Measurements from ENCODE around the gene RAB11FIP4.

Gene RAB11FIP4

DNA sequence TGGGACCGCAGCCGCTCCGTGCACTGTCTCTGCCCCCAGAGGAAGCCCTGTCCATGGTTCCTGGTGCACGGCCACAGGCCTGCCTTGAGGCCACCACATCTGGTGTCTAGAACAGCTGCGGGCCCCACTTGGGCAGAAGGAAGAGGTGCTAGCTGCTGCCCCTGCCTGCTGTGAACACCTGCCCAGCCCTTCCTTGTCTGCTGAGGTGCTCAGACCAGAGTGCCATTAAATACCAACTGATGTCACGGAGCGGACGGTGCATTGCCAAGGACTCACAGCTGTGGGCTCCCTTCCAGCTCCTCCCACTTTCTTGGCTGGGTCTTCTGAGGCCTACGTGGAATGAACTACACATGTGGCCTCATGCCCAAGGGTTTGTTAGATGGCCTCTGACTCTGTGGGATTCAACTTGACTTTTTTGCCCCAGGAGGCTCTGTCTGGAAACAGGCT, 146.1 kb downstream of the RAB11FIP4 start:
- no peak for DNase-seq (ENCODE audit: extremely low read depth, low read depth)
- TF ChIP-seq, protein P1, sequence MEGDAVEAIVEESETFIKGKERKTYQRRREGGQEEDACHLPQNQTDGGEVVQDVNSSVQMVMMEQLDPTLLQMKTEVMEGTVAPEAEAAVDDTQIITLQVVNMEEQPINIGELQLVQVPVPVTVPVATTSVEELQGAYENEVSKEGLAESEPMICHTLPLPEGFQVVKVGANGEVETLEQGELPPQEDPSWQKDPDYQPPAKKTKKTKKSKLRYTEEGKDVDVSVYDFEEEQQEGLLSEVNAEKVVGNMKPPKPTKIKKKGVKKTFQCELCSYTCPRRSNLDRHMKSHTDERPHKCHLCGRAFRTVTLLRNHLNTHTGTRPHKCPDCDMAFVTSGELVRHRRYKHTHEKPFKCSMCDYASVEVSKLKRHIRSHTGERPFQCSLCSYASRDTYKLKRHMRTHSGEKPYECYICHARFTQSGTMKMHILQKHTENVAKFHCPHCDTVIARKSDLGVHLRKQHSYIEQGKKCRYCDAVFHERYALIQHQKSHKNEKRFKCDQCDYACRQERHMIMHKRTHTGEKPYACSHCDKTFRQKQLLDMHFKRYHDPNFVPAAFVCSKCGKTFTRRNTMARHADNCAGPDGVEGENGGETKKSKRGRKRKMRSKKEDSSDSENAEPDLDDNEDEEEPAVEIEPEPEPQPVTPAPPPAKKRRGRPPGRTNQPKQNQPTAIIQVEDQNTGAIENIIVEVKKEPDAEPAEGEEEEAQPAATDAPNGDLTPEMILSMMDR (IDR thresholded peaks at IDR 0.05; ENCODE audit: low read depth, low read length): no peak

DNA sequence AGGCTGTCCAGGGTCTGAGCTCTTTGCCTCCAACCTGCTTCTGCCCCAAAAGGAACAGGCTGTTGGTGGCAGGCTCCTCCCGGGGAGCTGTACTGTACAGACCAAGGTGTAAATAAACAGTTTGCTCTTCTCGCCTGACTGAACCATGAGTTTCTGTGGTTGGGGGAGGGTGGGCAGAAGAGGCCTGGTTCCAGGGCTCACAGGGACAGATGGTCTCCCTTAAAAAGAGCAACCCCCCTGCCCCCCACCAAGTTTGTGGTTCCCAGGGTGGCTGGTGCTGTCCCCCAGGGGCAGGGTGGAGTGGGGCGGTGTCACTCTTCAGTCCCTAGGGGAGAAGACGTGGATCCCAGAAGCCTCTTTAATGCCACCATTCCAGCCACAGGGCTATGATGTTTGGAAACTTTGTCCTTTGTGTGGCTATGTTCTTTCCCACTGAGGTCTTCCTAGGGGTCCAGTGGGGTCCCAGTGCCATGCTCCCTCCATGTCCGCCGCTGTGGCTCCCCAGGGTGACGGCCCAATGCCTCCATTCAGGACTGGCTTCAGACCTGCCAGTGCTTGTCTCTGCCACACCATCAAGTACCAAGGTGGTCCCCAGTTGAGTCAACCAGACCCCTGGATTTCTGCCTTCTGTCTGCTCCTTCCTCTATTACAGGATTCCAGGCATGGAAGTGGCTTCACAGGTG, 146.7 kb downstream of the RAB11FIP4 start:
- DNase-seq (ENCODE audit: extremely low read depth, low read depth): no peak
- TF ChIP-seq, protein P1 (IDR thresholded peaks at IDR 0.05; ENCODE audit: low read depth, low read length): no peak

DNA sequence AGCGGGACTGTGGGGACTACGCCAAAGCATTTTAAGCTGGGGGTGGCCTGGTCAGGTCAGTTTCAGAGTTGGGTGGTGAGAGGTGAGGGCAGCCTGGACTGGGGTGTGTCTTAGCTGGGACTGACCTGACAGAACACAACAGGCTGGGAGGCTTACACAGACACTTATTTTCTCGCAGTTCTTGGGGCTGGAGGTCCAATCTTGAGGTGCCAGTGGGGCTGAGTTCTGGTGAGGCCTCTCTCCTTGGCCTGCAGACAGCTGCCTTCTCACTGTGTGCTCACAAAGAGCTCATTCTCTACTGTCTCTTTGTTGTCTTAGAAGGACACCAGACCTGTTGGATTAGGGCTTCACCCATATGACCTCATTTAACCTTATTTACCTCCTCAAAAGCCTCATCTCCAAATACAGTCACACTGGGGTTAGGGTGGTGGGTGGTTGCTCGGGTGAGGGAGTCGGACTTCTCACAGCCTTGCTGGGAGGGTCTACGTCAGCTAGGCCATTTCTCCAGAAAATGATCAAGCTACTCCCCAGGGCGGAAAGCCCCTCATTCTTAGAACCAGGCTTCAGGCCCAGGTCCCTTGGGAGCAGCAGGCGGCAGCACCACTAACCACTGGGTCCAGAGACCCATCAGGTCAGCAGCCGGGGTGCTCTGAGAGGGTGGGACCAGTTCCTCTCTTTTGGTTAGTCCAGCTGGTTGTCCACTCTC, 149.3 kb downstream of the RAB11FIP4 start:
- TF ChIP-seq, protein P1 (IDR thresholded peaks at IDR 0.05; ENCODE audit: low read depth, low read length): no peak
- DNase-seq (ENCODE audit: extremely low read depth, low read depth): no peak

DNA sequence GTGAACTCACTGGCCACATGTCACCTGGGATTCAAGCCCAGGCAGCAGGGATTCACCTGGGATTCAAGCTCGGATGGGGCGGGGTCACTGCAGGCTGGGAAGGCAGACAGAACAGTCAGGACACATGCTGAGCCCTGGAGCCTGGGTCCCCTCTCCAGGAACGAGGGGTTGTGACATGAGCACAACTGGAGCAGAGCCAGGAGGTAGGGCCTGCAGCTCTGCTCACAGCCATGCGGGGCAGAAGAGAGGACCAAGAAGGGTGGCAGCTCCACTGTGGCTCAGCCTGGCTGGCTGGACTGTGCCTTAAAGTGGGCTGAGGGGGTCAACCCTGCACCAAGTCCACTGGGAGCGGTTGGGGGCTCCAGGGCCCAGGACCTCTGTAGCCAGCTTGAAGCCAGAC, 150.1 kb downstream of the RAB11FIP4 start:
- no peak for DNase-seq (ENCODE audit: extremely low read depth, low read depth)
- TF ChIP-seq, protein P1 (IDR thresholded peaks at IDR 0.05; ENCODE audit: low read depth, low read length): no peak

DNA sequence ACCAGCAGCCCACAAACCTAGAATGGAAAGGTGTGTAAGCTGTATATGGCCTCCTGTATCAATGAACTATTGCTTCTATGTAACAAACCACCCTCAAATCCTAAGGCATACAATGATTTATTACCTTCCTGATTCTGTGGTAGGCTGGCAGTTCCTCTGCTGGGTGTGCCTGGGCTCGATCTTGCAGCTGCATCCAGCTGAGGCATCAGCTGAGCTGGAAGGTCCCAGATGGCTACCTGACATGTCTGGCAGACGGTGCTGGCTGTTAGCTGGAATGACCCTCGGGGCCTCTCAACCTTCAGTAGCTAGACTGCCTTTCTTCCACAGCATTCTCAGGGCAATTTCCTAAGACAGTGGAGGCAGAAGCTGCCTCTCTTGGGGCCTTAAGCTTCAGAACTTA, 152.7 kb downstream of the RAB11FIP4 start:
- no peak for DNase-seq (ENCODE audit: extremely low read depth, low read depth)
- TF ChIP-seq, protein P1 (IDR thresholded peaks at IDR 0.05; ENCODE audit: low read depth, low read length): no peak

DNA sequence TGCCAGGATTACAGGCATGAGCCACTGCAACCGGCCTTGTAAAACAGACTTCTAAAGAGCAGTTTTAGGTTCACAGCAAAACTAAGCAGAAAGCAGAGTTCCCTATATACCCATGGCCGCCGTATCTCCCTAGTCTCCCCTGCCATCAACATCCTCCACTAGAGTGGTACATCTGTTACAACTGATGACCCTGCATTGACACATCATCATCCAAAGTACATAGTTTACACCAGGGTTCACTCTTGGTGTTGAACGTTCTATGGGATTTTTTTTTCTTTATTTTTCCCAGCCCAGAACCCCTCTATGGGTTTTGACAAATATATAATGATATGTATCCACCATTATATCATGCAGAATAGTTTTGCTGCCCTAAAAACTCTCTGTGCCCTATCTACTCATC, 155.2 kb downstream of the RAB11FIP4 start:
- no peak for DNase-seq (ENCODE audit: extremely low read depth, low read depth)
- TF ChIP-seq, protein P1 (IDR thresholded peaks at IDR 0.05; ENCODE audit: low read depth, low read length): no peak

DNA sequence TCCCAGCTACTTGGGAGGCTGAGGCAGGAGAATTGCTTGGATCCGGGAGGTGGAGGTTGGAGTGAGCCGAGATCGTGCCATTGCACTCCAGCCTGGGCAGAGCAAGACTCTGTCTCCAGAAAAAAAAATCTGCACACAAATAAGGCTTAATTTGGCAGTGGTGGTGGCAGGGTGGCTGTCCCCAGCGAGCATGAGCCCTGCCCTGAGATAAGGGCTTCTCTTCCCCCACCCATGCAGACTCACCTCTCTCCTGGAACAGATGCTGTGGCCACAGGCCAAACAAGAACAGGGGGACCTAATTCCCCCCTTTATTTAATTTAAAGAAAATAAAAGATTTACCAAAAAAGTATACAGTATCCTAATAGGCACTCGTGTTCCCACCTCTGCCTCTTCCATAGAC, 157.2 kb downstream of the RAB11FIP4 start:
- TF ChIP-seq, protein P1 (IDR thresholded peaks at IDR 0.05; ENCODE audit: low read depth, low read length): no peak
- no peak for DNase-seq (ENCODE audit: extremely low read depth, low read depth)
